K562 (cell line): ENCODE results near the gene NCAPG2. TPM values are rescaled to one million over a fixed set of nuclear protein-coding genes. Genes with fewer than 3 reads are reported as not detected.
A peak's percentile ranks its signal among the peaks of the same experiment; 100 is the strongest.

Source experiments
- POLR2G ChIP-seq: fragments of 200-400 bp; formaldehyde crosslinking; IDR thresholded peaks from 2 replicates; pipeline ENCODE4 v1.6.1; 2017; ENCODE audit warnings: low read depth, mild to moderate bottlenecking, antibody characterized with exemption, low read length, moderate library complexity
- TCFL5 ChIP-seq: fragments of 250-450 bp; sonication (Bioruptor Pico); conservative IDR thresholded peaks from 2 replicates; pipeline ENCODE4 v1.6.1; 2021; ENCODE audit warnings: mild to moderate bottlenecking, moderate library complexity, matching md5 sums
- ZNF407 ChIP-seq: fragments of 450-650 bp; IDR thresholded peaks from 2 replicates; pipeline ENCODE4 v1.6.1; 2016; ENCODE audit warnings: low read depth
- polyA plus RNA-seq, 8 experiments: library from polyadenylated mRNA; depleted of rRNA in 4 of 8; stranded (reverse) in 5 of 8; unstranded in 3 of 8; fragments of >200 nt; fragmentation: Nextera tagmentation in 2 of 8; fragmentation: Illumina TruSeq in 1 of 8; extraction: Ambion mirVana in 2 of 8; extraction: Trizol in 1 of 8; gene quantifications; 2 replicates each; pipeline versions ENCODE4 v1.2.1 to v1.2.3, GENCODE V29; 2011 to 2014; ENCODE audit warnings: inconsistent platforms in 1 of 8, missing spikeins in 1 of 8
- total RNA-seq, 7 experiments: library from RNA; depleted of rRNA in 6 of 7; stranded (reverse); fragments of >200 nt in 6 of 7; fragmentation: Illumina TruSeq in 2 of 7; extraction: Trizol in 2 of 7; gene quantifications; 2 replicates each; pipeline versions ENCODE4 v1.2.1 to v1.2.3, GENCODE V29; 2011 to 2021; ENCODE audit warnings: low replicate concordance in 1 of 7
- TF ChIP-seq, protein P1 (sequence below): IDR thresholded peaks from 2 replicates; pipeline ENCODE4 v1.6.1; 2012; ENCODE audit warnings: low read depth, low read length, improper control_type of control experiment, borderline replicate concordance

The NCAPG2 gene
- total and polyA plus RNA-seq, 9 of the 15 experiments (the other 6 are each of a cell fraction or from before 2014, with no cell fraction given), result 21.5 to 127 (median 86.1) TPM

DNA sequence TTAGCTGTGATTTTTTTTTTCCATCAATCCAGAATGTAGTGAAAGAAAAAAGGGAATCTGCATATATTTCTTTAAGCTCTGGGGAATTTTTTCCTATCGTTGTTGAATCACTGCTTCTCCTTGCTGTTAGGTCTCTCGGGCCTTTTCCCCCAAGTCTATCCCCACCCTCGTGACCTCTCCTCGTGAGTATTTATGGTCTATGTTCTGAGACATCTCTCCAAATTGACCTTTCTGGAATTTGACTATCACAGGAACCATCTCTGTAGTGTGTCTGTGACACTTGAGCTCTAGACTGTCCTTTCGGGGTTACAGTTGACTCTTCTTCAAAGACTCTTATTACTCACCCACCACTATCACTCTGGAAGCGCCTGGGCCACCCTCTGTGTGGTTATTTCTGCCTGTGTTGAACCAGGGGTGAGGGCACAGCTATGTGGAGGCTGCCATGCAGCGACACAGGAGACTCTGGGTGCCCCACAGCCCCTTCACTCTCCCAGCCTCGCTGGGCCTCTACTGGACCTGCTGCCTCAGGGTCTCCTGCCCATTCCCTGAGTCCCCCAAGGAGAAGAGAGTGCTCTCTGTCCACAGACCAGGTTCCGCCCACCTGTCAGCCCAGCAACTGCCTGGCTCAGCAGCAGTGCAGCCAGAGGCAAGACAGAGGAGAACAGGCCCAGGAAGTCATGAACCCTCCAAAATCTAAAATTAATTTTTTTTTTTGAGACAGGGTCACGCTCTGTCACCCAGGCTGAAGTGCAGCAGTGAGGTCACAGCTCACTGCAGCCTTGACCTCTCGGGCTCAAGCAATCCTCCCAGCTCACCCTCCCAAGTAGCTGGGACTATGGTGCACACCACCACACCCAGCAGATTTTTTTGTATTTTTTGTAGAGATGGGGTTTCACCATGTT, 71.3 kb downstream of the NCAPG2 start (continued):
- TF ChIP-seq ZNF407 (no peak), POLR2G (peak; percentile 26; the same call in 1 of the 2 replicates), TCFL5 (CRISPR knock-in tag) (no peak)
- TF ChIP-seq, protein P1, sequence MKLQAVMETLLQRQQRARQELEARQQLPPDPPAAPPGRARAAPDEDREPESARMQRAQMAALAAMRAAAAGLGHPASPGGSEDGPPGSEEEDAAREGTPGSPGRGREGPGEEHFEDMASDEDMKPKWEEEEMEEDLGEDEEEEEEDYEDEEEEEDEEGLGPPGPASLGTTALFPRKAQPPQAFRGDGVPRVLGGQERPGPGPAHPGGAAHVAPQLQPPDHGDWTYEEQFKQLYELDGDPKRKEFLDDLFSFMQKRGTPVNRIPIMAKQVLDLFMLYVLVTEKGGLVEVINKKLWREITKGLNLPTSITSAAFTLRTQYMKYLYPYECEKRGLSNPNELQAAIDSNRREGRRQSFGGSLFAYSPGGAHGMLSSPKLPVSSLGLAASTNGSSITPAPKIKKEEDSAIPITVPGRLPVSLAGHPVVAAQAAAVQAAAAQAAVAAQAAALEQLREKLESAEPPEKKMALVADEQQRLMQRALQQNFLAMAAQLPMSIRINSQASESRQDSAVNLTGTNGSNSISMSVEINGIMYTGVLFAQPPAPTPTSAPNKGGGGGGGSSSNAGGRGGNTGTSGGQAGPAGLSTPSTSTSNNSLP, result no peak
